GM12874 (cell line): ENCODE measurements around the gene SPRYD7.

Experiments used
- TF ChIP-seq, protein P1 (sequence below): IDR thresholded peaks from 2 replicates; pipeline ENCODE4 v1.5.1; 2011; ENCODE audit warnings: low read depth, mild to moderate bottlenecking, control low read depth, low read length, moderate library complexity; ENCODE audit not compliant: insufficient read depth

SPRYD7 gene

DNA sequence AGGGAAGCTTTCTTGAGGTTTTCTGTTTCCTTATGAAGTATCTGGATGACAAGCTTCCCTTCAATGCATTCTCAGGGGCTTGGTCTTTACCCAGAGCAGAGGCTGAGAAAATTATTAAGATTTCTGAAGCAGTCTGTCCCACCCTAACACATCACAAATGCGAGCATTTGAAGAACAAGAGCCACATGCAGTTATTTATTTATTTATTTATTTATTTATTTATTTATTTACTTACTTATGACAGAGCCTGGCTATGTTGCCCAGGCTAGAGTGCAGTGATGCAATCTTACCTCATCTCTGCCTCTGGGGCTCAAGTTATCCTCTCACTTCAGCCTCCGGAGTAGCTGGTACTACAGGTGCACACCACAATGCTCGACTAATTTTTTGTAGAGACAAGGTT is 38.4 kb downstream of the SPRYD7 start:
- TF ChIP-seq, protein P1, sequence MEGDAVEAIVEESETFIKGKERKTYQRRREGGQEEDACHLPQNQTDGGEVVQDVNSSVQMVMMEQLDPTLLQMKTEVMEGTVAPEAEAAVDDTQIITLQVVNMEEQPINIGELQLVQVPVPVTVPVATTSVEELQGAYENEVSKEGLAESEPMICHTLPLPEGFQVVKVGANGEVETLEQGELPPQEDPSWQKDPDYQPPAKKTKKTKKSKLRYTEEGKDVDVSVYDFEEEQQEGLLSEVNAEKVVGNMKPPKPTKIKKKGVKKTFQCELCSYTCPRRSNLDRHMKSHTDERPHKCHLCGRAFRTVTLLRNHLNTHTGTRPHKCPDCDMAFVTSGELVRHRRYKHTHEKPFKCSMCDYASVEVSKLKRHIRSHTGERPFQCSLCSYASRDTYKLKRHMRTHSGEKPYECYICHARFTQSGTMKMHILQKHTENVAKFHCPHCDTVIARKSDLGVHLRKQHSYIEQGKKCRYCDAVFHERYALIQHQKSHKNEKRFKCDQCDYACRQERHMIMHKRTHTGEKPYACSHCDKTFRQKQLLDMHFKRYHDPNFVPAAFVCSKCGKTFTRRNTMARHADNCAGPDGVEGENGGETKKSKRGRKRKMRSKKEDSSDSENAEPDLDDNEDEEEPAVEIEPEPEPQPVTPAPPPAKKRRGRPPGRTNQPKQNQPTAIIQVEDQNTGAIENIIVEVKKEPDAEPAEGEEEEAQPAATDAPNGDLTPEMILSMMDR = no peak

- TF ChIP-seq, protein P1 = no peak
These were observed 40.3 kb downstream of the SPRYD7 start for GRCh38 chr13:49895826-49896225.

DNA sequence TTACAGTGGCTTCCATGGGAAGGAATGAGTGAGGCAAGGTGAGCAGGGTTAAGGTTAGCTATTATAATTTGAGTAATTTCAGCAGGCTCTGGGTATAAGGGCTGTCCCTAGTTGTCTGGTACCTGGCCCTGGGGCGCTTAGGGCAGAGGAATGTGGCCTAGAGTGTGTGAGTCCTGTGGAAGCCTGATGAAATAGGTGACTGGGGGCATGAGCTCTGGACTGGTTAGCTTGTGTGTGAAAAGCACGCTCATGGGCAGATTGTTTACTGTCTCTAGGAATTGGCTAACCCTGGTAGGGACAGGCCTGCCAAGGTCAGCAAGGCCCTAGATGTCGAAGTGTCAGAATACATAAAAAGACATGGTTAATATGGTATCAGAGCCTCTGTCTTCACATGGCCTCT is 42.5 kb downstream of the SPRYD7 start:
- TF ChIP-seq, protein P1 = no peak

DNA sequence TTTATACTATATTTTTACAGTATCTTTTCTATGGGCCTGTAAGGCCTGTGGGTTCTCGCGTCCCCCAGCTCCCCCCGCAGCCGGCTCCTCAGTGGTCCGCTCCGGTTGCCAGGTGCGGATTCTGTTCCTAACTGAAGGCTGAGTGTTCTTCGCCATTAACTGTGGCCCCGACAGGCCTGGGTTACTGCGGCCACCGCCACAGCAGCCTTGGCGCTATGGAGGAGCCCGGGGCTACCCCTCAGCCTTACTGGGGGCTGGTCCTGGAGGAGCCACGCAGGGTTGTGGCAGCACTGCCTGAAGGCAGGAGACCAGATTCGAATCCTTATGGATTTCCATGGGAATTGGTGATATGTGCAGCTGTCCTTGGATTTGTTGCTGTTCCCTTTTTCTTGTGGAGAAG is 45.8 kb downstream of the SPRYD7 start:
- TF ChIP-seq, protein P1 = no peak

GRCh38 chr13:49878682-49879081 is 57.5 kb downstream of the SPRYD7 start:
- TF ChIP-seq, protein P1 = no peak

GRCh38 chr13:49877629-49878218 is 58.4 kb downstream of the SPRYD7 start:
- TF ChIP-seq, protein P1 = no peak

- TF ChIP-seq, protein P1 = no peak
These were observed 61.7 kb downstream of the SPRYD7 start for GRCh38 chr13:49874430-49874829.
